GM12892 (cell line): ENCODE data around the gene SORBS1.

Experiments
- POLR2A ChIP-seq: IDR thresholded peaks from 2 replicates; pipeline ENCODE4 v1.6.1; 2011; ENCODE audit warnings: low read depth, low read length, control low read depth
- POLR2AphosphoS5 ChIP-seq: IDR thresholded peaks from 2 replicates; pipeline ENCODE4 v1.6.1; 2011; ENCODE audit warnings: low read depth, low read length, control low read depth
- TAF1 ChIP-seq: IDR thresholded peaks from 2 replicates; pipeline ENCODE4 v1.6.1; 2011; ENCODE audit warnings: low read depth, mild to moderate bottlenecking, control low read depth, low read length, borderline replicate concordance

DNA sequence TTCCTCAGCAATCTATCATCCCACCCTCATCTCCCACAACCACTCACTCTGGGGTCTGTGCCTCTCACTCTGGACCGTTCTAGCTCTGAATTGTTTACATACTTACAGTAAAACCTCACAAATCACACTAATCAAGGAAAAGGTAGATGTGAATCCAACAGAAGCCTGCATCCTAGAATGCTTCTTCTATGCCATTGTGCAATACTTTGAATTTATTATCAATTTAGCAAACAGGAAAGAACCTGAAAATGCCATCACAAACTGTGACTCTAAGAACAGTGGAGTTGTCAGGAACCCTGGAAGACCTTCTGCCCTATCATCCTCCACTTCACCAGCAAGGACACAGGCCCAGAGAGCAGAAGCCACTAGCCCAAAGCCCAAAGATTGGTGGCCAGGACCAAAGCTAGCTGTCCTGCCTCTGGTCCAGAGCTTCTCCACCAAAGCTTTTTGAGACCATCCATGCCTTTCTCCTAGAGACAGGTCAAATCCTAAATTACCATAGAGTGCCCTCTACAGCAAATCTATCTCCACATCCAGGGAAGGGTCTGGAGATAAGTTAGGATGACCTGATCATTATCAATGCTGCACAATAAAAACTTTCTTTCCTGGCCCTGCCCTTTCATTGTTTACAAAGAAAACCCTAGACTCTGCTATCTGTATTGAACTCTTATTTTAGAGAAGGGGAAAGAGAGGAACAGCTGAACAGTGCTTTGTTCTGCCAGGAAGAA is 2.4 kb downstream of the SORBS1 start:
- no peak for TF ChIP-seq POLR2AphosphoS5
- no peak for TF ChIP-seq POLR2A
- no peak for TF ChIP-seq TAF1
